Measurements from ENCODE around the gene TMEM232. TPM values are rescaled to one million over a fixed set of nuclear protein-coding genes. Genes with fewer than 3 reads are reported as not detected.

The TMEM232 gene
- total and polyA plus RNA-seq, 12 donors, result 0.26 to 4.4 (median 3.2) TPM

GRCh38 chr5:110631236-110631635 is 95.2 kb downstream of the TMEM232 start:
- Histone ChIP-seq H3K27me3 (no peaks in the 10 kb centered on the region), H3K4me3 (no peak overlapping the region), H3K4me1 (no peaks in the 10 kb centered on the region), H3K27ac (no peak overlapping the region), H3K36me3 (no peaks in the 10 kb centered on the region), H3K9me3 (peaks cover 0 to 3% (median 0%) of the 10 kb centered on the region in 11 donors)
- ATAC-seq (no peak), DNase-seq (no peak)
- no peak for TF ChIP-seq CTCF (IDR thresholded peaks at IDR 0.05)
- WGBS, 2 donors, result 94% methylated on average over 1 of the region's 1 CpG
- intact Hi-C loops (cut with DNase I), result no loop called here

- TF ChIP-seq CTCF (IDR thresholded peaks at IDR 0.05), result no peak
- WGBS, 2 donors, result 84 to 89% methylated on average over 4 of the region's 4 CpGs
- intact Hi-C loops (cut with DNase I), result no loop called here
- DNase-seq (no peak), ATAC-seq (no peak)
- Histone ChIP-seq H3K27me3 (no peaks in the 10 kb centered on the region), H3K36me3 (no peaks in the 10 kb centered on the region), H3K9me3 (peaks cover 0 to 3% (median 0%) of the 10 kb centered on the region in 11 donors), H3K27ac (no peak overlapping the region), H3K4me3 (no peak overlapping the region), H3K4me1 (no peaks in the 10 kb centered on the region)
Observed at GRCh38 chr5:110630350-110630749, 96.1 kb downstream of the TMEM232 start.

- Histone ChIP-seq H3K27ac (no peak overlapping the region), H3K4me1 (no peaks in the 10 kb centered on the region), H3K9me3 (no peaks in the 10 kb centered on the region), H3K4me3 (no peak overlapping the region), H3K36me3 (no peaks in the 10 kb centered on the region), H3K27me3 (no peaks in the 10 kb centered on the region)
- ATAC-seq (no peak), DNase-seq (no peak)
- intact Hi-C loops (cut with DNase I), result loop anchor here in 3 of 10 donors (10.0 kb wide), 2 partner anchors 931 to 1981 kb away; no protein-coding TSS in a partner anchor
- WGBS, 2 donors, result 2 to 4% methylated on average over 2 of the region's 2 CpGs
- peak; percentile 23 to 66 (median 55) for TF ChIP-seq CTCF (IDR thresholded peaks at IDR 0.05)
Observed at GRCh38 chr5:110625376-110625999, 101.0 kb downstream of the TMEM232 start.

GRCh38 chr5:110623874-110624273 is 102.6 kb downstream of the TMEM232 start:
- Histone ChIP-seq H3K4me1 (no peaks in the 10 kb centered on the region), H3K4me3 (no peak overlapping the region), H3K27me3 (no peaks in the 10 kb centered on the region), H3K36me3 (no peaks in the 10 kb centered on the region), H3K9me3 (no peaks in the 10 kb centered on the region), H3K27ac (no peak overlapping the region)
- DNase-seq (no peak), ATAC-seq (no peak)
- intact Hi-C loops (cut with DNase I), result loop anchor here in 3 of 10 donors (10.0 kb wide), 2 partner anchors 929 to 1979 kb away; no protein-coding TSS in a partner anchor
- TF ChIP-seq CTCF (IDR thresholded peaks at IDR 0.05), result no peak
